CD4-positive, alpha-beta T cell treated with Interferon alpha-2 for 1 hour (primary cell): ENCODE data around the gene KIT.

Experiments
- DNase-seq, 2 donors: peaks; one replicate each; pipeline ENCODE4 v3.0.0-alpha.2; 2020 to 2022

Gene KIT

GRCh38 chr4:54707406-54707805 is 49.6 kb downstream of the KIT start:
- no peak for DNase-seq

- DNase-seq, result no peak
Measured at GRCh38 chr4:54708339-54709279, 50.9 kb downstream of the KIT start.

- DNase-seq, result peak in 1 of 2 donors; percentile 19
Measured at GRCh38 chr4:54709400-54709799, 51.6 kb downstream of the KIT start.

- no peak for DNase-seq
Measured at GRCh38 chr4:54712206-54712605, 54.4 kb downstream of the KIT start.

- DNase-seq, result no peak
Measured at GRCh38 chr4:54714631-54715030, 56.9 kb downstream of the KIT start.

GRCh38 chr4:54716478-54717065 is 58.8 kb downstream of the KIT start:
- no peak for DNase-seq

GRCh38 chr4:54717694-54718093 is 59.9 kb downstream of the KIT start:
- no peak for DNase-seq

GRCh38 chr4:54719378-54719777 is 61.6 kb downstream of the KIT start:
- no peak for DNase-seq

- no peak for DNase-seq
Measured at GRCh38 chr4:54723220-54723619, 65.5 kb downstream of the KIT start.

- DNase-seq, result no peak
Measured at GRCh38 chr4:54723820-54724219, 66.1 kb downstream of the KIT start.

- DNase-seq, result no peak
Measured at GRCh38 chr4:54726907-54727306, 69.2 kb downstream of the KIT start.

GRCh38 chr4:54727346-54727745 is 69.6 kb downstream of the KIT start:
- no peak for DNase-seq

GRCh38 chr4:54728368-54728767 is 70.6 kb downstream of the KIT start:
- no peak for DNase-seq

GRCh38 chr4:54729256-54729655 is 71.5 kb downstream of the KIT start:
- DNase-seq, result no peak

GRCh38 chr4:54730581-54730980 is 72.8 kb downstream of the KIT start:
- no peak for DNase-seq

- no peak for DNase-seq
Measured at GRCh38 chr4:54731552-54731951, 73.8 kb downstream of the KIT start.

- DNase-seq, result no peak
Measured at GRCh38 chr4:54731976-54732375, 74.2 kb downstream of the KIT start.

GRCh38 chr4:54737421-54737820 is 79.7 kb downstream of the KIT start:
- no peak for DNase-seq

- DNase-seq, result no peak
Measured at GRCh38 chr4:54741202-54741601, 83.4 kb downstream of the KIT start.

GRCh38 chr4:54742636-54743399 is 85.1 kb downstream of the KIT start:
- no peak for DNase-seq

- DNase-seq, result no peak
Measured at GRCh38 chr4:54743562-54743961, 85.8 kb downstream of the KIT start.

- no peak for DNase-seq
Measured at GRCh38 chr4:54744487-54744886, 86.7 kb downstream of the KIT start.

GRCh38 chr4:54745031-54745770 is 87.4 kb downstream of the KIT start:
- no peak for DNase-seq
